ENCODE measurements around the gene CD101. TPM values are rescaled to one million over a fixed set of nuclear protein-coding genes. Genes with fewer than 3 reads are reported as not detected.

The CD101 gene
- total RNA-seq, 3 donors from 2014 or later (not counting 1 experiment from before 2014, with no cell fraction given), result 0.82 to 3.1 (median 2.5) TPM

DNA sequence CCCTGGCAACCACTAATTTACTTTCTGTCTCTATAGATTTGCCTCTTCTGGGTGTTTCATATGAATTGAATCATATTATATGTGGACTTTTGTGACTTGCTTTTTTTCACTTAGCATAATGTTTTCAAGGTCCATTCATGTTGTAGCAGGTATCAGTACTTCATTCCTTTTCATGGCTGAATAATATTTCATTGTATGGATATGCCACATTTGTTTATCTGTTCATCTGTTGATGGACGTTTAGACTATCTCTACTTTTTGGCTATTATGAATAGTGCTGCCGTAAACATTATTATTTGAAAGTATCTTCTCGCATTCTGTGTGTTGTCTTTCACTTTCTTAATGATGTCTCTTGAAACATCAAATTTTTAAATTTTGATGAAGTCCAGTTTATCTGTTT is 32.8 kb upstream of the CD101 start:
- DNase-seq (no peak), ATAC-seq (no peak)
- H3K4me1 ChIP-seq (ENCODE audit: control insufficient read depth, insufficient read depth, low read length), result no peaks in the 10 kb centered on the region
- no peaks in the 10 kb centered on the region for H3K9me3 Mint-ChIP-seq
- no peak overlapping the region for H3K4me3 Mint-ChIP-seq
- H3K9me3 ChIP-seq (ENCODE audit: control insufficient read depth, insufficient read depth, low read length), result no peaks in the 10 kb centered on the region
- intact Hi-C loops (cut with micrococcal nuclease), result no loop called here
- H3K27me3 ChIP-seq (ENCODE audit: control insufficient read depth, insufficient read depth, low read length), result no peaks in the 10 kb centered on the region
- no peaks in the 10 kb centered on the region for H3K36me3 ChIP-seq (ENCODE audit: control insufficient read depth, insufficient read depth, low read length)
- H3K27ac ChIP-seq (ENCODE audit: low read length), result no peak overlapping the region
- 87% methylated on average over 3 of the region's 3 CpGs for WGBS (ENCODE audit: insufficient coverage)
- H3K27ac Mint-ChIP-seq, result no peak overlapping the region
- H3K4me3 ChIP-seq (ENCODE audit: low read length), result no peak overlapping the region
- TF ChIP-seq, protein P1, sequence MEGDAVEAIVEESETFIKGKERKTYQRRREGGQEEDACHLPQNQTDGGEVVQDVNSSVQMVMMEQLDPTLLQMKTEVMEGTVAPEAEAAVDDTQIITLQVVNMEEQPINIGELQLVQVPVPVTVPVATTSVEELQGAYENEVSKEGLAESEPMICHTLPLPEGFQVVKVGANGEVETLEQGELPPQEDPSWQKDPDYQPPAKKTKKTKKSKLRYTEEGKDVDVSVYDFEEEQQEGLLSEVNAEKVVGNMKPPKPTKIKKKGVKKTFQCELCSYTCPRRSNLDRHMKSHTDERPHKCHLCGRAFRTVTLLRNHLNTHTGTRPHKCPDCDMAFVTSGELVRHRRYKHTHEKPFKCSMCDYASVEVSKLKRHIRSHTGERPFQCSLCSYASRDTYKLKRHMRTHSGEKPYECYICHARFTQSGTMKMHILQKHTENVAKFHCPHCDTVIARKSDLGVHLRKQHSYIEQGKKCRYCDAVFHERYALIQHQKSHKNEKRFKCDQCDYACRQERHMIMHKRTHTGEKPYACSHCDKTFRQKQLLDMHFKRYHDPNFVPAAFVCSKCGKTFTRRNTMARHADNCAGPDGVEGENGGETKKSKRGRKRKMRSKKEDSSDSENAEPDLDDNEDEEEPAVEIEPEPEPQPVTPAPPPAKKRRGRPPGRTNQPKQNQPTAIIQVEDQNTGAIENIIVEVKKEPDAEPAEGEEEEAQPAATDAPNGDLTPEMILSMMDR (IDR thresholded peaks at IDR 0.05), result no peak
- H3K27me3 Mint-ChIP-seq (ENCODE audit: low read depth in 2 of 2), result peaks cover 9 to 13% of the 10 kb centered on the region in 2 donors
- no peaks in the 10 kb centered on the region for H3K36me3 Mint-ChIP-seq
- H3K4me1 Mint-ChIP-seq, result no peaks in the 10 kb centered on the region

DNA sequence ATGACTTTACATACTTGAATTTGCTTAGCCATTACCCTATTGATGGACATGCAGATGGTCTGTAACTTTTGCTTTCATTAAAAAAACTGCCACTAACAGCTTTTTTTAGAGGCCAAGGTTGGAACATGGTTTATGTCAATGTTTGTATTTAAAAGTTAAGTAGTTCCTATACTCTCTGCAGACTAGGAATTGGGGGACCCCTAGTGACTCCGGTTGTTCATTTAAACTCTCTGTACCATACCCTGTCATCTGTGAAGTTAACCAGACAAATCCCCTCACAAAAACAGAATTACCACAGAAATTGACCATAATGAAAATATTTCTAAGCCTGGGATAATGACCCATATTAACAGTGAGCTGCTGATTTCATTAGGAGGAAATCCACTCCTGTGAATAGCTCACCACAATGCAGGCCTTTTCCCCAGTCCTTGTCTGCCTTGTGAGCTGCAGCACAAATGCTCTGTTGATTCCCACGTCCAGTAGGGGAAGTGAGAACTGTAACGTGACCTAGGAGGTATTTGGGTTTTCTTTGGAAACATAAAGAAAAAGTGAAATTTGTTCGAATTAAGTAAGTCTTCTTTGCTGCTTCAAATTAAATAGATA is 30.2 kb upstream of the CD101 start:
- H3K36me3 ChIP-seq (ENCODE audit: control insufficient read depth, insufficient read depth, low read length), result no peaks in the 10 kb centered on the region
- TF ChIP-seq, protein P1 (IDR thresholded peaks at IDR 0.05), result no peak
- no peaks in the 10 kb centered on the region for H3K36me3 Mint-ChIP-seq
- WGBS (ENCODE audit: insufficient coverage), result 87% methylated on average over 4 of the region's 4 CpGs
- H3K4me3 ChIP-seq (ENCODE audit: low read length), result no peak overlapping the region
- H3K4me1 Mint-ChIP-seq, result no peaks in the 10 kb centered on the region
- H3K27ac Mint-ChIP-seq, result no peak overlapping the region
- ATAC-seq, result no peak
- no peaks in the 10 kb centered on the region for H3K27me3 ChIP-seq (ENCODE audit: control insufficient read depth, insufficient read depth, low read length)
- H3K4me1 ChIP-seq (ENCODE audit: control insufficient read depth, insufficient read depth, low read length), result no peaks in the 10 kb centered on the region
- no peak for DNase-seq
- H3K27me3 Mint-ChIP-seq (ENCODE audit: low read depth in 2 of 2), result peaks cover 13% of the 10 kb centered on the region in 2 donors
- H3K27ac ChIP-seq (ENCODE audit: low read length), result no peak overlapping the region
- no peak overlapping the region for H3K4me3 Mint-ChIP-seq
- H3K9me3 ChIP-seq (ENCODE audit: control insufficient read depth, insufficient read depth, low read length), result no peaks in the 10 kb centered on the region
- H3K9me3 Mint-ChIP-seq, result no peaks in the 10 kb centered on the region
- intact Hi-C loops (cut with micrococcal nuclease), result no loop called here

DNA sequence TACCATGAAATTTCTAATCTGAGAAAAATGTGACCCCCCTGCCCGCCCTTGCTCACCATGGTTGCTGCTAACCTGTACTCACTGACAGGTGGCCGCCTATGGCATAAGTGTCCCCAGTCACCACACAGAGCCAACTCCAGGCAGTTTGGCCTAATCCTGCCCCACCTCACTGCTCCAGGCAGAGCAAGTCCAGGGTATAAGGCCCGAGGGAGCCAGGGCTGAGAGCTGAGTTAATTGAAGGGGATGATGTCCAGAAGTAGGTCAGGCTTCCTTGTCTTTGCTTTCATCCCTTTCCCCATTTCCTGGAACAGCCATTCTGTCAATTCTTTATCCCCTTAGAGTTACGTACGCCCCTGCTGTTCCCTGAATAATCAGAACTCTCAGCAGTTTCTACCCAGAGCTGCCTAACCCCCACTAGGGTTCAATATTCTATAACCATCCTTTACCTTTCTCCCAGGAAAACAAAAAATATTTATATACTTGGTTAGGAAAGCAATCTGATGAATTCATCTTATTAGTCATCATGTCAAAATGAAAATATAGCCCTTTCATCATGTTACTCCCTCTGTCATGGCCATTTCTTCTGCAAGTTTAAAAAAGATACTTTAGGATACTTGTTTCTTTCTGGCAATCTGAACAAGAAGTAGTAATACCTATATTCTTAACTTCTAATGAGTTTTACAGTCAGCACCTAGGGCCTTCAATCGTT is 29.4 kb upstream of the CD101 start:
- Mint-ChIP-seq H3K9me3 (no peaks in the 10 kb centered on the region), H3K27ac (no peak overlapping the region), H3K36me3 (no peaks in the 10 kb centered on the region), H3K27me3 (ENCODE audit: low read depth in 2 of 2) (peaks cover 13% of the 10 kb centered on the region in 2 donors), H3K4me3 (no peak overlapping the region), H3K4me1 (no peaks in the 10 kb centered on the region)
- no peak for ATAC-seq
- Histone ChIP-seq H3K9me3 (ENCODE audit: control insufficient read depth, insufficient read depth, low read length) (no peaks in the 10 kb centered on the region), H3K4me1 (ENCODE audit: control insufficient read depth, insufficient read depth, low read length) (no peaks in the 10 kb centered on the region), H3K27ac (ENCODE audit: low read length) (no peak overlapping the region), H3K36me3 (ENCODE audit: control insufficient read depth, insufficient read depth, low read length) (no peaks in the 10 kb centered on the region), H3K4me3 (ENCODE audit: low read length) (no peak overlapping the region), H3K27me3 (ENCODE audit: control insufficient read depth, insufficient read depth, low read length) (no peaks in the 10 kb centered on the region)
- TF ChIP-seq, protein P1 (IDR thresholded peaks at IDR 0.05), result no peak
- intact Hi-C loops (cut with micrococcal nuclease), result no loop called here
- 94% methylated on average over 6 of the region's 6 CpGs for WGBS (ENCODE audit: insufficient coverage)
- DNase-seq, result no peak
